Memory B cell (primary cell): ENCODE results near the gene L1CAM.
"Not testable (repeated sequence)": the region's sequence is repeated elsewhere in the genome, so short reads cannot be mapped to it uniquely, and the experiment has no call there.

Experiments used
- ATAC-seq: fragments of 150-1000 bp; cut with Tn5 transposase; 2 replicates; pipeline ENCODE4 v1.10.0; 2021; ENCODE audit warnings: low read depth, mild to moderate bottlenecking, moderate library complexity
- DNase-seq, 2 donors: peaks; one replicate each; pipeline ENCODE4 v3.0.0; 2022; ENCODE audit warnings: low spot score in 2 of 2
- H3K27ac Mint-ChIP-seq: one replicate; pipeline ENCODE4 v1.8.0; 2022; ENCODE audit warnings: mild to moderate bottlenecking, moderate library complexity, mixed read lengths
- H3K27me3 Mint-ChIP-seq: one replicate; pipeline ENCODE4 v1.8.0; 2022; ENCODE audit warnings: mixed read lengths
- H3K36me3 Mint-ChIP-seq: one replicate; pipeline ENCODE4 v1.8.0; 2022; ENCODE audit warnings: mild to moderate bottlenecking, mixed read lengths
- H3K4me1 Mint-ChIP-seq: one replicate; pipeline ENCODE4 v1.8.0; 2022; ENCODE audit warnings: mixed read lengths
- H3K4me3 Mint-ChIP-seq: one replicate; pipeline ENCODE4 v1.8.0; 2022; ENCODE audit warnings: mild to moderate bottlenecking, moderate library complexity, mixed read lengths
- H3K9me3 Mint-ChIP-seq: one replicate; pipeline ENCODE4 v1.8.0; 2022; ENCODE audit warnings: mixed read lengths

L1CAM gene

GRCh38 chrX:153818571-153819383 lies 67.2 kb downstream of the L1CAM start:
- Mint-ChIP-seq H3K9me3 (no peaks in the 10 kb centered on the region), H3K36me3 (no peaks in the 10 kb centered on the region), H3K27me3 (peaks cover 27% of the 10 kb centered on the region), H3K4me1 (peaks cover 25% of the 10 kb centered on the region), H3K4me3 (peak overlapping the region; percentile 72), H3K27ac (no peak overlapping the region)
- ATAC-seq (peak; percentile 76), DNase-seq (peak; percentile 29 to 41)

- Mint-ChIP-seq H3K4me1 (peaks cover 25% of the 10 kb centered on the region), H3K27me3 (peaks cover 26% of the 10 kb centered on the region)
- not testable (repeated sequence) for H3K36me3 Mint-ChIP-seq, H3K4me3 Mint-ChIP-seq, H3K9me3 Mint-ChIP-seq, DNase-seq, H3K27ac Mint-ChIP-seq, ATAC-seq
Observed at GRCh38 chrX:153818064-153818463, 67.9 kb downstream of the L1CAM start.

- no peaks in the 10 kb centered on the region for H3K36me3 Mint-ChIP-seq
- DNase-seq: no peak
- H3K27me3 Mint-ChIP-seq: peaks cover 30% of the 10 kb centered on the region
- H3K4me1 Mint-ChIP-seq: peaks cover 19% of the 10 kb centered on the region
- H3K27ac Mint-ChIP-seq: no peak overlapping the region
- H3K9me3 Mint-ChIP-seq: no peaks in the 10 kb centered on the region
- H3K4me3 Mint-ChIP-seq: no peak overlapping the region
- peak; percentile 43 for ATAC-seq
Observed at GRCh38 chrX:153816831-153817690, 68.9 kb downstream of the L1CAM start.

GRCh38 chrX:153814591-153815315 lies 71.2 kb downstream of the L1CAM start:
- H3K27me3 Mint-ChIP-seq: peaks cover 32% of the 10 kb centered on the region
- peaks cover 16% of the 10 kb centered on the region for H3K4me1 Mint-ChIP-seq
- no peak overlapping the region for H3K27ac Mint-ChIP-seq
- H3K36me3 Mint-ChIP-seq: no peaks in the 10 kb centered on the region
- no peaks in the 10 kb centered on the region for H3K9me3 Mint-ChIP-seq
- ATAC-seq: no peak
- no peak overlapping the region for H3K4me3 Mint-ChIP-seq
- DNase-seq: no peak

DNA sequence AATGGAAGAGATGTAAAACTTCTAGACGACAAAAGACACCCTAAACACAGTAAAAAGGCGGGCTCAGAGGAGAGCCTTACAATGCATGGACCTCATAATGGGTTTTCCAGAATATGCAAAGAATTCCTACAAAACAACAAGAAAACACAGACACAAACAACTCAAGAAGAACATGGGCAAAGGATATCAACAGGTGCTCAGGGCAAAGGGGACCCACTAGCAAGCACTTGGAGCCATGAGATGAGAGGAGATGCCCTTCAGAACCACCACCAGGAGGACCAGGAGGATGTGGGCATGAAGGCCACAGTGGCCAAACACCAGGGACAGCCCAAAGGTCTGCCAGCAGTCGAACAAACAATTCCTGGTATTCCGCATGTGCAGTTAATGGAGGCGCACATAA lies 72.8 kb downstream of the L1CAM start:
- H3K27ac Mint-ChIP-seq: no peak overlapping the region
- no peak for DNase-seq
- peaks cover 29% of the 10 kb centered on the region for H3K27me3 Mint-ChIP-seq

DNA sequence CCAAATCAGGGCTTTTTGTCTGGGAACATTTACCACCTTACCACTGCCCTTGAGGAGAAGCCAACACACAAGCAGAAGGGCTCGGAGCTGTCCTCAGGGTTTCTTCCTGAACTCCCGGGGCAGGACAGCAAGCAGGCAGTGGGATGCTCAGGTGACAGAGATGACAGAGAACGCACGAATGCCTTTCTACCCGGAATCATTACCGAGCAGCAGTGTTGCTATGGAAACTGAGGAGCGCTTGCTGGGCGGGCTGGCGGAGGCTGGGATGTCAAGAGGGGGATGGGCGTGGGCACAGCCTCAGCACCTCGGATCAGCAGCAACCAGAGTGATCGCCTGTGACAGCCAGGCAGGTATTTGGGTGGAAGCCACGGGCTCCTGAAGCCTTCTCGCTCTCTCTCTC lies 73.8 kb downstream of the L1CAM start:
- Mint-ChIP-seq H3K4me3 (no peak overlapping the region), H3K36me3 (no peaks in the 10 kb centered on the region), H3K9me3 (no peaks in the 10 kb centered on the region), H3K4me1 (peaks cover 13% of the 10 kb centered on the region), H3K27ac (no peak overlapping the region), H3K27me3 (peaks cover 27% of the 10 kb centered on the region)
- ATAC-seq: no peak
- no peak for DNase-seq

More for the DNA sequence above, 72.8 kb downstream of the L1CAM start:
- no peaks in the 10 kb centered on the region for H3K9me3 Mint-ChIP-seq
- H3K4me3 Mint-ChIP-seq: no peak overlapping the region
- no peak for ATAC-seq
- H3K4me1 Mint-ChIP-seq: peaks cover 14% of the 10 kb centered on the region
- H3K36me3 Mint-ChIP-seq: no peaks in the 10 kb centered on the region
